GM18511 (cell line): Measurements from ENCODE around the gene DENND1A.
A peak's percentile ranks its signal among the peaks of the same experiment; 100 is the strongest.
"Not testable (repeated sequence)": the region's sequence is repeated elsewhere in the genome, so short reads cannot be mapped to it uniquely, and the experiment has no call there.

Experiments
- ATAC-seq: cut with Tn5 transposase; IDR thresholded peaks from one replicate; pipeline ENCODE4 v1.9.1; 2021; ENCODE audit warnings: mild to moderate bottlenecking, moderate library complexity; ENCODE audit not compliant: unreplicated experiment

DENND1A gene

DNA sequence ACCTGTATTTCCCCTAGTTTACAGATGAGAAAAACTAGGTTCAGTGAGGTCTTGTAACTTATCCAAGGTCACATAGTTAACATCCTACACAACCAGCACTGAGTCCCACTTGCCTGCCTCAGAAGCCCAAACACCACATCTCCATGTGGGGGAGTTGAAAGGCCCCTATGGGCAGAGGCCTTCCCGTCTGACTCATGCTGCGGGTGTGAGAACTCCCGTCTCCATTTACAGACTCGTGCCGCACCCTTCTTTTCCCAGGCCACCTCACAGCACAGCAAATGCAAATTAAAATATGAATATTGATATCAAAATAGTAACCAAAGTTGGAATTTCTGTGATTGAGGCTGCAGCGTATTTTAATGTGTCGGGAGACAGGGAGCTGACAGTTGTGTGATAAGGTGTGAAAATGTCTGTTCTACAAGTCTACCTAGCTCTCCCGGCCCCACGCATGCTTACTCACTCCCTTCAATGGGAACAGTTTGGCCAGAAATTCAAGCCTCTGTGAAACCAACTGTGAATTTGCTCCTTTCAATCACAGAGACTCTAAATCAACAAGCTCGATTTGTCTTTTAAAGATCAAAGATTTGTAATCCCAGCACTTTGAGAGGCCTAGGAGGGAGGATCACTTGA lies 483.8 kb downstream of the DENND1A start:
- no peak for ATAC-seq

DNA sequence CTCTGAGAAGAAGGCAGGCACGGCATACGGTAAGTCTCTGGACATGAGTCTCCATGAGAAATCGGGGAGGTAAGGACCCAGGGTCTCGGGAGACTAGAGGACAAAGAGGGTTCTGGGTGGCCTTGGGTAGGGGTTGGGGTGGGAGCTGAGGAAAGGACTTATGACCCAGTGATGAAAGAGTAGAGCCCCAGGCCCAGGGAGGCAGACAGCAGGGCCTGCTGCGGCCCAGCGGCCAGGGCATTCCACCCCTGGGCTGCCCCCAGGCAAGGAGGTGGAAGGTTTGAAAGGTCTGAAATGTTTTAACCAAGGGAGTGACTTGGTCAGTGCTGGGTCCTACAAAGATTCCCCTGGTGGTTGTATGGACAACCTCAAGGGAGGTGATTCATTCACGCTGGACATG lies 484.8 kb downstream of the DENND1A start:
- ATAC-seq = no peak

DNA sequence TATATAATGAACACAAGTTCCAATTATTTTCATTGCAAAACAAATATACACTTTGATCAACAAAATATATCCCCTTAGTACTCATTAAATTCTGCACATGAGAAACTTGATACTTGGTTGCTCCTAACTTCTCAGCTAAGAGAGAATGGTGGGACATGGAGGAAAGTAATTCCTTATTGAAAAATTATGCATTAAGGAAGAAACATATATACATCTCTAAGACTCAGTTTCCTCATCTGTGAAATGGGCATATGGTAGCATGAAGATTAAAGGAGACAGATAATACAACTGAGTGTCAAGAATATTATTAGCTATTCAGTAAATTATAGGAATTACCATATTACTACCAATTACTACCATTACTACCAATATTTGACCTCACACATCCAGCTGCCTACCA lies 488.2 kb downstream of the DENND1A start:
- no peak for ATAC-seq

DNA sequence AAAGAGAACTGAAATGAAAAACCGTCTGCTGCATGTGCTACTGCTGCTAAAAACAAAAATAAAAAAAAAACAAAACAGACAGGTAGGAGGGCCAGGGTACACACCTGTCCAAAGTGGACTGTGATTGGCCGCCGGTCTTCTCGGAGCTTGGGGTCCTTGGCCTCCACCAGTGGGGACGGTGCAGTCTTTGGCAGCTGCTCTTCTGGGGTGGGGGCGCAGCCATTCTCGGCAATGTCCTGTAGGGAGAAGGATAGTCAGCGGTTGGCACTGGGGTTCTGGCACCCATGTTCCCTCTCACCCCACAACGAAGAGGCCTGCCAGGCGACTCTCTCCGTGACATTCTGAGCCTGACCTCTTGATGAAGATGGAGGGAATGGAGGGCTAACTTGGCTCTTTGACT lies 489.7 kb downstream of the DENND1A start:
- ATAC-seq = no peak

DNA sequence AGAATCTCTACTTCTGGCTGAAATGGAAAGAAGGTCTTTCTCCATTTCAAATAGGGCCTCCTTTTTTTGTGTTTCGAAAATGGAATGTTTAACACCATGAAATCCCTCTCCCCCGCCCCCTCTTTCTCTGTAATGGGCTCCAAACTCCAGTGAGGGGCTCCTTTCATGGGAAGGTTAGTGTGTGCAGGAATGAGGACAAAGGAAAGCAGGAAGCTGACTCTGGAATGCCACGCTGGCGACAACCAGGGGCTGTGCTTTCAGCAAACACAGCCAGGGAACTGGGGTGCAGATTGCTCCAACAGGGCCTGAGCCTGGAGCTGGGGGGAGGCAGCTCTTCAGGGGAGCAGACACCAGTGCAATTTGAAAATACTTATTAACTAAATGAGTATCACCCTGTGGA lies 491.1 kb downstream of the DENND1A start:
- ATAC-seq = no peak

DNA sequence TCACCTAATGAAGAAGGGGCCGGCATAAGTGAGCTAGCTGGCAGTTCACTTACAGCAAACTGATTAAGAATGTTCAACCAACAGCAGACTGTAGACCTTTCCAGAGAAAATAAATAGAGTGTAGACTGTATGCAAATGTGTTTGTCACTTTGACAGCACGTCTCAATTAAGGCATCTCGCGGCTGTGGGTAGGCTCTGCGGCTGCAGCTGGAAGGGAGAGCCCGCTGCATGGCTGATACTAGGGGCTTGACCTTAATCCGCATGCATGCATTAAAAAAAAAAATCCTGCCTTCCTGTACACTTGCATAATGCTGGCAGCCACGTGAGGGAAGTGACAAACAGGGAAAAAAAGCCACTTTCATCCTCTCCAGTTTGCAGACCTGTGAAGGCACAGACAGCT lies 491.6 kb downstream of the DENND1A start:
- ATAC-seq = no peak

DNA sequence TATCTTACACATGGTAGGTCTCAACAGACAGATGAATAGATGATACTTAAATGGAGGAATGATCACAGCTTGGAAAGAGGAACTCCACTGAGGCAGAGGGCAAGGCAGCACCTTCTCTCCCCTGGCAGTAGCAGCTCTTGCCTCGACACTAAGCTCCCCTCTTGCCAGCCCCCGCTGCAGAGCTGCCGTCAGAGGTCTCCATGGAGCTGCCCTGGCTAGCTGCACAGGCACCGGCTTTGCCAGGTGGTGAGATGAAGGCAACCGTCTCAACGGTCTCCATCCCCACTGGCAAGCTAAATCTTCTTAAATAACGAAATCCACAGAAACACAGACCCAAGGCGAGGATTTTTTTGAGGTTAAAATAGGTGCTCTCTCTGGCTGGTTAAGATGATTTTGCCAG lies 492.7 kb downstream of the DENND1A start:
- no peak for ATAC-seq

DNA sequence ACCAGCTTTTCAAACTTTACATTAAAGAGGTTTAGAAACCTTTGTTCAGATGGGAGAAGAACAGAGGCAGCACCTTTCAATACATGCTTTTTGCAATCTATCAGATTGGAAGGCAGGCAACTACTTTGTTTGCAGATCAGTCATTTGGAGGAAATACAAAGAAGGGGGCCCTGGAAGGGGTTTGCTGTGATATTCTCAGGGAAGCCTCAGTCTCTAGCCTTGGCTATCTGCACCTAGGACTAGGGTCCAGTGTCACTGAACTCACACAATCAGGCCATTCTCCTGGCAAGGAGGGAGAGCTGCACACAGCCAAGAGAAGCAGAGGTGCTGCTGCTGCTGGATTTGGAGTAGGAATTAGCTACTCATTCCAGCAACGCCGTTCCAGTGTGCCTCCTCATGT lies 494.5 kb downstream of the DENND1A start:
- ATAC-seq = no peak

DNA sequence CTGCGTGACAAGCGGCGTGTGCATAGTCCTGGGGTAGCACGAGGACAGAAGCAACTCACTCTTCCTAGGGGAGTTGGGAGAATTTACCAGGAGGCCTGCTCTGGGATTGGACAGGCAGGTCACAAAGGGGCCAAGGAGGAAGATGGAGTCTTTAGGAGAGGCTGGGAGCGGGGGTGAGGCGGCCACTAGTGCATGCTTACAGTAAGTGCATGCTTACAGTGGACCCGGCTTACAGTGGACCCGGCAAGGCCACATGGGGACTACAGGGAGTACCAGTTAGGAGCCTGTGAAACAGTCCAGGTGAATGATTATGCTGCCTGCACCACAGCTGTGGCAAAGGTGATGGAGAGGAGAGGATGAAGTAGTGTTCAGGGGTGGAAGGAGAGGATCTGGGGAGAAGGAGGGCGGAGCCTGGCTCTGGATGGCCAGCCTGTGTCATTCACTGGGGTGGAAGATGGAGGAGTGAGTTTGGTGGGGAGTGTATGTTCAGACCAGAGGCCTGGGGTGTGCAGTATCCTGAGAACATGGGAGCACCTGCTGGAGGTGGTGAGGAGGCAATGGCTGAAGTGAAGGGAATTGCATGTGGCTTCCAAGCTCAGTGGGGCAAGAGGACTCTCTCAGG lies 495.2 kb downstream of the DENND1A start:
- no peak for ATAC-seq

DNA sequence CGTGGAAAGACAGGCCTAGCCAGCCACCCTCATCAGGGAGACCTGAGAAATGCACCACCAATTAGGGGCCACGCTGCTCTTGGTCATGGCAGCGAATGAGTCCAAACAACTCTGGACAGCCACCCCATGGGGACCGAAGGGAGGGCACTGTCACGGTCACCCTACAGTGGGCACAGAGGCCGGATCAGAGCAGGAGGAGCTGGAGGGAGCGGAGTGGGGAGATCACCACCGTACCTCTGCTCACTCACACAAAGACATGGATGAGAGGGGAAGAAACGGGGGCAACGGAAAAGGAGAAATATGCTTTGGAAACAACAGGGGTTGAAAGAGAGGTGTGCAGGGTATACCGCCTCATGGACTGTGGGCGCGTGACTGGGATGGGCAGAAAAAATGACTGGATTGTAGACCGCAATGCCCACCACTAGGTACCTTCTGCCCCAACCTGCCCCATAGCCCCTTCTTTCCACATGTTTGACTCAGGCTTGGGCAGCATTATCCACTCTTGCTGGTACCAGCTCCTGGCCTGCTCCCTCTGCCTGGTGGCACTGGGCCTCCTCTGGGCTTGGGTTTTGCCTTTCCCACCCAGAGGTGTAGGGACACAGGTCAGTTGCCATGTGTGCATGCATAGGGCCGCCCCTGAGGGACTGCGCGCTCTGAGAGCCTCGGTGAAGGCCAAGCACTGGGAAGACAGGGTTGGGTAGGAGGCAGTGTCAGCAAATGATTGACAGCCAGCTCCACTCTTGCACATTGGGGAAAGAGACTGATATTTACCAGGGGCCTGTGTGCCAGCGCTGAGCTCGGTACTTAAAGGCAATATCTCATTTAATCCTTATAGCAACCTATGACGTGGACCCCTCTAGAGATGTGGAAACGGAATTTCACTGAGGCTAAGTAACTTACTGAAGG lies 497.3 kb downstream of the DENND1A start:
- no peak for ATAC-seq

DNA sequence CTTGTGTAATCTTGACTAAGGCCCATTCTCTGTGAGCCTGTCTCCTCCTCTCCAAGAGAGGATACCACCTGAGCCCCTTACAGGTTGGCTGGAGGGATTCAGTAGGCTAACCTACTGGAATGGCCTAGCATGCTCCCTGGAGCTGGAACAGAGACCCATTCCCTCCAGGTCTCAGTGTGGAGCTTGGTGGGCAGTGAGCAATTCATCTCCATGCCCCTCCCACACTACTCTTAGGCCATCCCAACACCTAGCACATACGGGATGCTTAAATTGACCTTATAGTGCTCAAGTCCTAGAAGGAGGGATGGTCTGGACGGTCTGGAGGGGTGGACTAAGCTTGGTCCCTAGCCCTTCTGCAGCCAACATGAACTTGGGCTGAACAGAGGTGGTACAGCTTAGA lies 498.3 kb downstream of the DENND1A start:
- ATAC-seq = no peak

DNA sequence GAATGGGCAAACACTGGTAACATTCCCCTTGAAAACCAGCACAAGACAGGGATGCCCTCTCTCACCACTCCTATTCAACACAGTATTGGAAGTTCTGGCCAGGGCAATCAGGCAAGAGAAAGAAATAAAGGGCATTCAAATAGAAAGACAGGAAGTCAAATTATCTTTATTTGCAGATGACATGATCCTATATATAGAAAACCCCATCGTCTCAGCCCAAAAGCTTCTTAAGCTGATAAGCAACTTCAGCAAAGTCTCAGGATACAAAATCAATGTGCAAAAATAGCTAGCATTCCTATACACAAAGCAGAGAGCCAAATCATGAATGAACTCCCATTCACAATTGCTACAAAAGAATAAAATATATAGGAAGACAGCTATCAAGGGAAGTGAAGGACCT lies 501.5 kb downstream of the DENND1A start:
- not testable (repeated sequence) for ATAC-seq

DNA sequence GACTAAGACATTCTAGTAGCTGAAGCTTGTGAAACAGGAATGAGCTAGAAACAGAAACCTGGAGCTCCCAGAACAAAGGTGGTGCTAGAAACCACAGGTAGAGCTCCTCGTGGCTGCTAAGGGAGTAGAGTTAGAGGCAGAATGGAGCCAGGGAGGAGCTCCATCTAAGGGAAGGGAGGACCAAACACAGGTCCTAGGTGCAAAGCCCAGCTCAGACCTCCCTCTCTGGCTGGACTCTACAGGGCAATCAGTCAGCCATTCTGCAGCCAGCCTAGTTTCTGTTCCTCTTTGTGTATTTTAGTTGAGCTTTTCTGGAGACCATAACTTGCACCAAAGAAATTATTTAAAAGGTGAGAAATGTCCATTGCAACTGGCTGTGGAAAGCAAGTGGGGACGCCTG lies 503.5 kb downstream of the DENND1A start:
- ATAC-seq = peak; percentile 90

DNA sequence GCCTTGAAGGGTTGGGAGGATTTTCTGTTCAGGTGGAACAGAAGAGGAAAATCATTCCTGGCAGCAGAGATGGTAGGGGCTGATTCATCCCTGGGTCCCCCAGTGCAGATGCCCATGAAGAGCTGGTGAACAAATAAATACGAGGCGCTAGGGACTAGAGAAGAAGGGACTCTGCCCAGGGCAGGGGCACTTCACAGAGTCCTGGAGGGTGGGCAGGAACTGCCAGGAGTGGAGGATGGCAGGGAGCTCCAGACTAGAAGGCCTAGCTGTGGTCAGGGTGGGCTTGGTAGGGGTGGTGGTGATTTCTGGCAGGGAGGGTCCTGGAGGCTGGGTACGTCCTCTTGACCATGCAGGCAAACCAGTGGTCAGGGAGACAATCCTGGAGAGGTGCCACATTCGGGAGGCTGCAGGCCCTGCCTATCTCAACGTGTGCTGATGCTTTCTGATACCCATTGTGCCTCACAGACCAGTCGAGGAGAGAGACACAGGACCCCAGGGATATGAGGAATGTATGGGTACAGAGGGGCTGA lies 504.0 kb downstream of the DENND1A start:
- ATAC-seq = no peak

DNA sequence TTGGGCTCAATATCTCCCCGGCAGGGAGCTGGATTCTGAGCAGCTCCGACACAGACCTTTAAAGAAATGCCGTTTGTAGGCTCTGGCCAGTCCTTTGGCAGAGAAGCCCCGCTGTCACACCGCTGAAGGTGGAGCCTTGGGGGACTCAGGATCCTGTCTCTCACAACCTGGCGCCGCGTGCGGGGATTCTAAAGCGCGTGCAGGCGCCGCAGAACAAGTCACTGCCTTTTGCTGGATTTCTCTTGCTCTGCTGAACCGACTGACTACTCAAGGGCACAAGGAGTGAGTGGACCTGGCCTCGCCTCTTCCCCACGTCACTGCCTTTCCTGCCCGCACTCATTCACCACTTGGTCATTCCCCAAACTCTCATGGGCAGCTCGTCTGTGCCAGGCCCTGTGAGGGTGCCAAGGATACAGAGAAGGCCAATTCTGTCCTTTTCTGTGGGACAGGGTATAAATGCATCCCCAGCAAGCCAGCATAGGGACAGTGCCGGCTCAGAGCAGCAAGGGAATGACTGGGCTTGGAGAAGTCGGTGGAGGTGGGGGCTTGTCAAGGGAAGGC lies 504.6 kb downstream of the DENND1A start:
- ATAC-seq = no peak

DNA sequence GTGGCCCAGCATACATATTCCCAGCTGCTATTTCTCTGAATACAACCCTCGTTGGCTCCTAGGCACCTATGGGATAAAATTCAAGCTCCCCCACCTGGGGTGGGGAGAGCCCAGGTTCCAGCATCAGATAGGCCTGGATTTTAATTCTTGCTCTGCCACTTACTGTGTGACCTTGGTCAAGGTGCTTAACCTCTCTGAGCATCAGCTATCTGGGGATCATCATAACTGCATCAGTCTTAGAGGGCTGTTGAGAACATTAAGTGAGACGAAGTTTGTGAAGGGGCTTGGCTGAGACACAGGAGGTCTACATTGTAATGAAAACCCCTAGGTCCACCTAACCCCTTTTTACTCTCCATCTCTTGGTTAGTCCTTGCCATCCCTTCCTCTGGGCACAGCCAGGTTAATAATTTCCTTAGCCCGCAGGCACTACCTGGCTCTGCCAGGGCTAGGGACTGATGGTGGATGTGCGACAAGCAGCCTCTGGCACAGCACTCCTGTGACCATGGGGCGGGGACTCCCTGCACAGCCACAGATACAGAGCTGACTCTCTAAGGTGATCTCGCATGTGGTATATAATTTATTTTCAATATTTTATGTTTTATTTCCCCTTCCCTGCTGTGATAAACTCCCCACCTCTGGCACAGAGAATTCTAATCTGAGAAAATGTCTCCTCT lies 505.2 kb downstream of the DENND1A start:
- ATAC-seq = no peak

DNA sequence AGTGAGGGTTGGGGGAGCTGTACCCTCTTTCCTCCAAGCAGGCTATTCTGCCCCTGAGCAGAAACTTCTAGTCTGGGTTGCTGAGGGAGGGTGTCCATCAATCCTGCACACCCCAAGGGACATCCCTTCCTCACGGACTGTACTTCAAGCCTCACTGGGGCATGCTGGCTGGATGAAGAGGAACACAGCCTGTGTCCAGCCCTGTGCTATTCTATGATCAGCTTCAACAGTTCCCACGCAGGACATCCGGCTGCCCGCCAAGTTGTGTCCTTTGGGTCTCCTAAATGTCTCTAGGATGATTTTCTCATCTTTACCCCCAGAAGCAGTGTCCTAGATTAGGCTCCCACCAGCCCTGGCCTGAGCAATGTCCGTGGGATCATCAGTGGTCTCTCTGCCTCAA lies 505.8 kb downstream of the DENND1A start:
- no peak for ATAC-seq

DNA sequence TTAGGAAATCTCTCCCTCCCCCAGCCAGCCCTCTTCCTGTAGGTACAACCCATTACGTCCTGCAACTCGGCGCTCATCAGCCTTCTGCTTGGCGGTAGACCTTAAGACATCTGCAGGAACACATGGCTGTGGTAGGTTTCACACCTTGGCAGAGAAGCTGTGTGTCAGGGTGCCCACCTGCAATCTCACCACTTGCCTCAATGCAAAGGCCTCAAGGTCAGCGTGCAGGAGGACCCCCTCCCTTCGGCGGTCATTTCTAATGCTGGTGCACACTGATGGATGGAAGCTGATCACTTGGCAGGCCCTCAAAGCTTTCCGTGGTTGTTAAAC lies 506.6 kb downstream of the DENND1A start:
- ATAC-seq = no peak

DNA sequence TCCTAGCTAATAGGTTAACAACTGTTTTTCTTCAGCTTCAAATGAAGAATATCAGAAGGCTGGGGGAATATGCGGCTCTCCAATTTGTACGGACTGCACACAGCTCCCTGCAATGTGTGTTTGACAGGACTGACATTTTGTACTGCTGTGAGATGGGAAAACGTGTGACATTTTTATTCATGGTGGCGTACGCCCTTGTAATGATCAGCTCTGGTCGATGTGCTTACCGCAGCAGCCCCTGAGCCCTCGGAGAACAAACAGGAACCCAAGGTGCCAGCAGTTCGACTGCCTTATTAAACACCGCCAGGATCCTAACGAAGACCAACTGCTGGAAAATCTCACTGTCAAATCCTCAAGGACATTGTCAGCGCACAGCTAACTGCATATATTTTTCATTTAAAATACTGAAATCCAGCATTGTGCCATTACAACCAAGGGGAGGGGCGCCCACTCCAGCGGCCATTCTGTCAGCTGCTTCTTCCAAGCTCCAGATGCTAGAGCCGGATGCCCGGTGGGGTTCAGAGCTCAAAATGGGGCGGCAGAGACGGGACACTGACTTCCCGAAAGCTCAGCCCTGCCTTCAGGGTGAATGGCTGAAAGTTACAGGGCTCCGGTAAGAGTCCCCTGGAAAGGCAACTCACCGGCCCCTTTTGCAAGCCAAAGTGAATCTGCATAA lies 507.2 kb downstream of the DENND1A start:
- ATAC-seq = no peak

DNA sequence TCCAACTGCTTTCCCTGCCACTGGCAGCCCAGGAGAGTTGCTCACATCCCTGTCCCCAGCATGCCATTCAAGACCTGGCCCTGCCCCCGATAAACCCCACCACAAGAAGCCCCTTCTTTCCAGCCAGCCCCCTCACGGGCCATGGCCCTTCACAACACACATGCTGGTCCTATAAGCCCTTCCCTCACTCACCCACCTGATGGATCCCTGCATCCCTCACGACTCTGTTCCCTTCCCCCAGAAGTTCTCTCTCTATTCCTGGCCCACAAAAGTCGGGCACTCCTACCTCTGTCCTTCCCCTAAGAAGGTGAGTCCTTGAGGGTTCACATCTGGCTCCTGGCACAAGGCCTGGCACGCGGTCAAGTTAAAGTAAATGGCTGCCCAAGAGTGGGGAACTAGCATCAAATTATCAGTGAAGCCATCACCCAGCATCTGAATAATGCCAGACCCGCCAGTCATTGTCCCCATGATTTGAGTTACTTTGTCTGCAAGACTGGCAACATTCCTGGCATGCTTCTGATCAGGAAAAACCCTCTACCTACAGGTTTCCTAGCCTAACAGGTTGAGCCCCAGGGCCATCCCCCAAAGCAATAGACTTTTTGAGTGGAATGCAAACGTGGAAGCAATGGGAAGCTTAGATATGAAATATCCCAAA lies 508.0 kb downstream of the DENND1A start:
- no peak for ATAC-seq
